RPMI7951 (cell line): ENCODE data around the gene SP8. TPM values are rescaled to one million over a fixed set of nuclear protein-coding genes. Genes with fewer than 3 reads are reported as not detected.

Source experiments
- DNase-seq: peaks from one replicate; pipeline ENCODE4 v3.0.0-alpha.2; 2012; ENCODE audit warnings: low read depth
- total RNA-seq: library from RNA; depleted of rRNA; stranded (reverse); fragments of >200 nt; shearing (Covaris generic); gene quantifications from 2 replicates; pipeline ENCODE4 v1.2.3, GENCODE V29; 2014; rRNA removed

The SP8 gene
- total RNA-seq, 1 experiment from 2014 or later, result not detected

GRCh38 chr7:20754001-20754400 is 32.7 kb downstream of the SP8 start:
- DNase-seq, result no peak

- DNase-seq, result no peak
Measured at GRCh38 chr7:20749906-20750305, 36.8 kb downstream of the SP8 start.

- DNase-seq, result no peak
Measured at GRCh38 chr7:20748853-20749252, 37.8 kb downstream of the SP8 start.

GRCh38 chr7:20747001-20747400 is 39.7 kb downstream of the SP8 start:
- no peak for DNase-seq

GRCh38 chr7:20745702-20746101 is 41.0 kb downstream of the SP8 start:
- DNase-seq, result no peak

GRCh38 chr7:20744954-20745446 is 41.7 kb downstream of the SP8 start:
- DNase-seq, result no peak

- DNase-seq, result no peak
Measured at GRCh38 chr7:20742913-20743312, 43.8 kb downstream of the SP8 start.

GRCh38 chr7:20741801-20742200 is 44.9 kb downstream of the SP8 start:
- no peak for DNase-seq

- DNase-seq, result no peak
Measured at GRCh38 chr7:20738518-20739481, 47.9 kb downstream of the SP8 start.

GRCh38 chr7:20737840-20738448 is 48.7 kb downstream of the SP8 start:
- no peak for DNase-seq

GRCh38 chr7:20735346-20736065 is 51.2 kb downstream of the SP8 start:
- no peak for DNase-seq

Other genes with a start within 250 kb of the SP8 start
- gene ABCB5, start 171.2 kb downstream of the SP8 start, total RNA-seq, result not detected in 2 replicates